Cardiac muscle cell (in vitro differentiated cells and primary cell): Measurements from ENCODE around the gene PDC. TPM values are rescaled to one million over a fixed set of nuclear protein-coding genes. Genes with fewer than 3 reads are reported as not detected.

ENCODE experiments used
- DNase-seq, 2 donors: peaks; one replicate each; pipeline versions ENCODE4 v3.0.0 to v3.0.0-alpha.2; 2010 to 2017; ENCODE audit warnings: low read depth in 1 of 2, low spot score in 1 of 2
- H3K27ac ChIP-seq: fragments of 200-600 bp; sonication (generic); 2 replicates; pipeline ENCODE4 v1.5.1; 2016
- H3K27me3 ChIP-seq: fragments of 200-600 bp; sonication (generic); 2 replicates; pipeline ENCODE4 v1.6.0; 2016; ENCODE audit warnings: control low read depth
- H3K36me3 ChIP-seq: fragments of 200-600 bp; sonication (generic); 2 replicates; pipeline ENCODE4 v1.5.1; 2016; ENCODE audit warnings: control low read depth
- H3K4me1 ChIP-seq: fragments of 200-600 bp; sonication (generic); 2 replicates; pipeline ENCODE4 v1.8.1; 2017; ENCODE audit warnings: low read depth, mild to moderate bottlenecking, mixed run types
- H3K4me3 ChIP-seq: fragments of 200-600 bp; sonication (generic); 2 replicates; pipeline ENCODE4 v1.5.1; 2016; ENCODE audit warnings: mild to moderate bottlenecking
- H3K9me3 ChIP-seq: fragments of 200-600 bp; sonication (generic); 2 replicates; pipeline ENCODE4 v1.5.1; 2017; ENCODE audit warnings: low read depth, mild to moderate bottlenecking, control low read depth
- polyA plus RNA-seq: library from polyadenylated mRNA; unstranded; fragments of >200 nt; fragmentation: Nextera tagmentation; extraction: Ambion mirVana; gene quantifications from 2 replicates; pipeline ENCODE4 v1.2.1, GENCODE V29; 2016
- total RNA-seq: library from RNA; depleted of rRNA; stranded (reverse); fragments of >200 nt; gene quantifications from 2 replicates; pipeline ENCODE4 v1.2.3, GENCODE V29; 2016
- TF ChIP-seq, protein P1 (sequence below): IDR thresholded peaks from 2 replicates; pipeline ENCODE4 v1.5.1; 2012; ENCODE audit warnings: low read depth, mild to moderate bottlenecking, low read length

PDC gene
- total and polyA plus RNA-seq, 2 experiments from 2014 or later: not detected

DNA sequence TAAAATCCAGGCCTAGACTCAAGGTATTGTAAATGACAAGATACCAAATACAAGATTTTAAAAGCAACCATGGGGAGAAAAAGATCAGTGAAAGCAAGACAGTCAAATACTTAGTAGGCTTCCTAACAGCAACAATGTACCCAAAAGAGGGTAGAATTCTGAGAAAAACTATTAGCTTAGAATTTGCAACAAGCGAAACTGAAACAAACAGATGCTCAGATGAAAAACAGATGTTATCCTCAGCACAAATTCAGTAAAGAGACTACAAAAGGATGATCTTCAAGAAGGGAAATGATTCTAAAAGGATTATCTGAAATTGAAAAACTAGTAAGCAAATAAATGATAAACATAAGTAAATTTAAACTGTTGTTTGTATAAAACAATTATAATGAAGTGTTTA, 40.0 kb downstream of the PDC start:
- TF ChIP-seq, protein P1, sequence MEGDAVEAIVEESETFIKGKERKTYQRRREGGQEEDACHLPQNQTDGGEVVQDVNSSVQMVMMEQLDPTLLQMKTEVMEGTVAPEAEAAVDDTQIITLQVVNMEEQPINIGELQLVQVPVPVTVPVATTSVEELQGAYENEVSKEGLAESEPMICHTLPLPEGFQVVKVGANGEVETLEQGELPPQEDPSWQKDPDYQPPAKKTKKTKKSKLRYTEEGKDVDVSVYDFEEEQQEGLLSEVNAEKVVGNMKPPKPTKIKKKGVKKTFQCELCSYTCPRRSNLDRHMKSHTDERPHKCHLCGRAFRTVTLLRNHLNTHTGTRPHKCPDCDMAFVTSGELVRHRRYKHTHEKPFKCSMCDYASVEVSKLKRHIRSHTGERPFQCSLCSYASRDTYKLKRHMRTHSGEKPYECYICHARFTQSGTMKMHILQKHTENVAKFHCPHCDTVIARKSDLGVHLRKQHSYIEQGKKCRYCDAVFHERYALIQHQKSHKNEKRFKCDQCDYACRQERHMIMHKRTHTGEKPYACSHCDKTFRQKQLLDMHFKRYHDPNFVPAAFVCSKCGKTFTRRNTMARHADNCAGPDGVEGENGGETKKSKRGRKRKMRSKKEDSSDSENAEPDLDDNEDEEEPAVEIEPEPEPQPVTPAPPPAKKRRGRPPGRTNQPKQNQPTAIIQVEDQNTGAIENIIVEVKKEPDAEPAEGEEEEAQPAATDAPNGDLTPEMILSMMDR: no peak
- no peak overlapping the region for H3K4me3 ChIP-seq
- peaks cover 25% of the 10 kb centered on the region for H3K36me3 ChIP-seq
- no peaks in the 10 kb centered on the region for H3K27me3 ChIP-seq
- no peaks in the 10 kb centered on the region for H3K9me3 ChIP-seq
- DNase-seq: no peak
- H3K27ac ChIP-seq: no peak overlapping the region
- H3K4me1 ChIP-seq: no peaks in the 10 kb centered on the region

DNA sequence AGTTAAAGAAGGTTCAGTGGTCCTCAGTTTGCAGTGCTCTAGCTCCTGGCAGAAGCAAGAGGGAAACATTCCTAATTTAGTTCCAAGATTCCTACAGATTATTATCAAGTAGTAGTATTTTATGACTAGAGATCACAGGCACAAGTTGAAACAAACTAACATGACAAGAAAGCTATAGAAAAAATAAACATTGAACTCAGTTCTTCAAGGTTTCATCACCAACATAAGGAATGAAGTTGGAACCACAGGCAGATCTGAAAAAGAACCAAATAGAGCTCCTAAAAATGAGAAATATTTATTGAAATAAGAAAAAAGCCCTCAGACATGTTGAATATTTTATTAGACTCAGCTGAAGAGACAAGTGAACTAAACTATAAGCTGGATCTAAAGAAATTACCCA, 40.6 kb downstream of the PDC start:
- TF ChIP-seq, protein P1: no peak
- Histone ChIP-seq H3K9me3 (no peaks in the 10 kb centered on the region), H3K4me3 (no peak overlapping the region), H3K27ac (no peak overlapping the region), H3K4me1 (no peaks in the 10 kb centered on the region), H3K27me3 (no peaks in the 10 kb centered on the region), H3K36me3 (peaks cover 25% of the 10 kb centered on the region)
- no peak for DNase-seq

DNA sequence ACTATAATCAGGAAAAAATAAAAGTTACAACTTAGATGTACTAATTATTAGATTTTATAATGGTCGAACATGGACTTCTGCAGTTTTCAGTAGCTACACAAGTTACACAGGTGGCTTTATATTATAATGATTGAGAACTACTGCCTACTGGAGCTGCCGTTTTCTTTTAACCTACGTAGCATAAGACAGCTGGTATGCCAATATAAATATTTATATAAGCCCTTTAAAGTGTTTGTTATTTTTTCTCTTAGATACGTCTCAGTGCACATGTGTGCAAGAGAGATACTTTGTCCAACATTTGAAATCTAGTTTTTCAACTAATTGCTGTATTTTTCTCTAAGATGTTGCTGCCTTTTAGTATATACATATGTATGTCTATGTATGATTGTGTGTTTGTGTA, 42.4 kb downstream of the PDC start:
- TF ChIP-seq, protein P1: no peak
- no peak for DNase-seq
- H3K36me3 ChIP-seq: peaks cover 25% of the 10 kb centered on the region
- no peak overlapping the region for H3K4me3 ChIP-seq
- no peaks in the 10 kb centered on the region for H3K27me3 ChIP-seq
- no peaks in the 10 kb centered on the region for H3K9me3 ChIP-seq
- H3K27ac ChIP-seq: no peak overlapping the region
- H3K4me1 ChIP-seq: no peaks in the 10 kb centered on the region

DNA sequence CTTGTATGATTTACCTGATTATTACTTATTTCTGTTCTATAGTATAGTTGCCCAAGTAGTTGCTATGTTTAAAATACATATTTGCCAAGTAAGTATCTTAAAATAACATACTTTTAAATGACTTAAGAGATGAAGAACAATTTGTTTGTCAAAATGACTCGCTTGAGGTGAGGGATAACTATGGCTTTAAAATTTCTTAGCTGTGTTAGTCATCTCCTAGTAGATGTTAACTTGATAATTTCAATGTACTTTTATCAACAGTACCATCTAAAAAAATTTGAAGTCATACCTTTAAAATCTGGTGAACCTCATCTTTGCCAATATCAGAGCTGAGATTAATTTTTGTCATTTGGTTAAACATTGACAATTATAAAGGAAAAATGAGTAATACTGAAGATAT, 47.6 kb downstream of the PDC start:
- no peaks in the 10 kb centered on the region for H3K27me3 ChIP-seq

DNA sequence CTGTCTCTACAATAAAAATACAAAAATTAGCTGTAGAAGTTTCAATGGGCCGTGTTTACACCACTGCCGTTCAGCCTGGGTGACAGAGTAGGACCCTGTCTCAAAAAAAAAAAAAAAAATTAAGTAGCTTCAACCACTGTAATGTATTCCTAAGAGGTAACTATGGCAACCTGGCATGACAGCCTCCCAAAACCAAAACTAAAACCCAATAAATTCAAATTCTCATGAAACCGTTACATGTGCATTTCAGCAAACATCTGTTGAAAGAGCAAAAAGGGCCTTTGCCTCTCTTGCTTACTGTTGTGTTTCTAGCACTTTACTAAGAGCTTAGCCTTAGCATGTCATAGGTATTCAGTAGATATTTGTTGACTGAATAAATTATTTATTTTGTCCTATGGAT, 51.8 kb downstream of the PDC start:
- TF ChIP-seq, protein P1: no peak
- Histone ChIP-seq H3K4me1 (no peaks in the 10 kb centered on the region), H3K4me3 (no peak overlapping the region), H3K36me3 (peaks cover 54% of the 10 kb centered on the region), H3K27ac (no peak overlapping the region), H3K27me3 (no peaks in the 10 kb centered on the region), H3K9me3 (no peaks in the 10 kb centered on the region)
- no peak for DNase-seq

More for the DNA sequence above, 47.6 kb downstream of the PDC start:
- H3K9me3 ChIP-seq: no peaks in the 10 kb centered on the region
- H3K4me1 ChIP-seq: no peaks in the 10 kb centered on the region
- peaks cover 33% of the 10 kb centered on the region for H3K36me3 ChIP-seq
- TF ChIP-seq, protein P1: no peak
- DNase-seq: no peak
- H3K4me3 ChIP-seq: no peak overlapping the region
- no peak overlapping the region for H3K27ac ChIP-seq
